Forelimb muscle (tissue), 1 donor: Measurements from ENCODE around the gene WDR4. TPM values are rescaled to one million over a fixed set of nuclear protein-coding genes. Genes with fewer than 3 reads are reported as not detected.
"Not testable (repeated sequence)": the region's sequence is repeated elsewhere in the genome, so short reads cannot be mapped to it uniquely, and the experiment has no call there.

ENCODE experiments used
- DNase-seq: peaks from one replicate; pipeline ENCODE4 v3.0.0-alpha.2; 2013; ENCODE audit warnings: low read depth
- polyA plus RNA-seq: library from polyadenylated mRNA; unstranded; fragments of 120-200 nt; gene quantifications from one replicate; pipeline ENCODE4 v1.2.1, GENCODE V29; 2013; ENCODE audit not compliant: insufficient read length

Gene WDR4
- polyA plus RNA-seq, result 8.0 TPM

- DNase-seq, result peak; percentile 95
Measured at GRCh38 chr21:42878993-42879787, at the start of gene WDR4. WDR4 (minus strand) TSS chr21:42879539; CDS start chr21:42879495, 44 bp downstream.

- not testable (repeated sequence) for DNase-seq
Measured at GRCh38 chr21:42927474-42928200, 48.3 kb upstream of the WDR4 start.

- no peak for DNase-seq
Measured at GRCh38 chr21:42925114-42925926, 46.0 kb upstream of the WDR4 start, which contains the start of gene ERVH48-1. ERVH48-1 (minus strand) TSS chr21:42925630; CDS start chr21:42919006, 6,624 bp downstream.

GRCh38 chr21:42924433-42924751 is 45.1 kb upstream of the WDR4 start:
- no peak for DNase-seq

- peak; percentile 65 for DNase-seq
Measured at GRCh38 chr21:42923553-42924432, 44.5 kb upstream of the WDR4 start.

GRCh38 chr21:42922918-42923317 is 43.6 kb upstream of the WDR4 start:
- DNase-seq, result no peak

GRCh38 chr21:42921927-42922326 is 42.6 kb upstream of the WDR4 start:
- no peak for DNase-seq

- no peak for DNase-seq
Measured at GRCh38 chr21:42918291-42918690, 39.0 kb upstream of the WDR4 start.

GRCh38 chr21:42913476-42913875 is 34.1 kb upstream of the WDR4 start:
- DNase-seq, result no peak

GRCh38 chr21:42911920-42912319 is 32.6 kb upstream of the WDR4 start:
- not testable (repeated sequence) for DNase-seq

GRCh38 chr21:42908484-42908883 is 29.1 kb upstream of the WDR4 start:
- not testable (repeated sequence) for DNase-seq

GRCh38 chr21:42906233-42906632 is 26.9 kb upstream of the WDR4 start:
- no peak for DNase-seq

- no peak for DNase-seq
Measured at GRCh38 chr21:42905195-42905594, 25.9 kb upstream of the WDR4 start.

- no peak for DNase-seq
Measured at GRCh38 chr21:42903817-42904216, 24.5 kb upstream of the WDR4 start.

GRCh38 chr21:42900446-42900845 is 21.1 kb upstream of the WDR4 start:
- DNase-seq, result no peak

GRCh38 chr21:42892931-42893755 is 13.8 kb upstream of the WDR4 start, which contains the start of gene NDUFV3:
NDUFV3 (plus strand) TSS chr21:42893309; CDS start chr21:42893334, 25 bp downstream.
- DNase-seq, result peak; percentile 93

- DNase-seq, result no peak
Measured at GRCh38 chr21:42892582-42892930, 13.2 kb upstream of the WDR4 start.

- no peak for DNase-seq
Measured at GRCh38 chr21:42887326-42887725, 8.0 kb upstream of the WDR4 start.

- DNase-seq, result no peak
Measured at GRCh38 chr21:42883921-42884320, 4.6 kb upstream of the WDR4 start.

- no peak for DNase-seq
Measured at GRCh38 chr21:42880352-42880751, 1.0 kb upstream of the WDR4 start.
